Islet precursor cell (in vitro differentiated cells): Measurements from ENCODE around the gene HRH2.

Source experiments
- DNase-seq: peaks from one replicate; pipeline ENCODE4 v3.0.0-alpha.2; 2018

HRH2 gene

GRCh38 chr5:175678074-175678473 is 20.2 kb downstream of the HRH2 start:
- no peak for DNase-seq

GRCh38 chr5:175679411-175679810 is 21.5 kb downstream of the HRH2 start:
- no peak for DNase-seq

GRCh38 chr5:175680020-175680419 is 22.1 kb downstream of the HRH2 start:
- DNase-seq: no peak

GRCh38 chr5:175680463-175680862 is 22.6 kb downstream of the HRH2 start:
- DNase-seq: no peak

GRCh38 chr5:175681045-175681967 is 23.4 kb downstream of the HRH2 start:
- no peak for DNase-seq

GRCh38 chr5:175681968-175682340 is 24.1 kb downstream of the HRH2 start:
- DNase-seq: no peak

GRCh38 chr5:175682664-175683063 is 24.8 kb downstream of the HRH2 start:
- no peak for DNase-seq

GRCh38 chr5:175683231-175683630 is 25.4 kb downstream of the HRH2 start:
- DNase-seq: no peak

- DNase-seq: no peak
Observed at GRCh38 chr5:175683921-175684320, 26.1 kb downstream of the HRH2 start.

GRCh38 chr5:175684931-175685330 is 27.1 kb downstream of the HRH2 start:
- no peak for DNase-seq

GRCh38 chr5:175685701-175686350 is 28.0 kb downstream of the HRH2 start:
- DNase-seq: no peak

GRCh38 chr5:175686396-175686795 is 28.5 kb downstream of the HRH2 start:
- no peak for DNase-seq

GRCh38 chr5:175686826-175687225 is 29.0 kb downstream of the HRH2 start:
- DNase-seq: no peak

GRCh38 chr5:175687231-175687701 is 29.4 kb downstream of the HRH2 start:
- DNase-seq: no peak

GRCh38 chr5:175688352-175689146 is 30.7 kb downstream of the HRH2 start:
- no peak for DNase-seq

GRCh38 chr5:175689147-175689991 is 31.5 kb downstream of the HRH2 start:
- no peak for DNase-seq

- no peak for DNase-seq
Observed at GRCh38 chr5:175690025-175690424, 32.2 kb downstream of the HRH2 start.

GRCh38 chr5:175690586-175690985 is 32.7 kb downstream of the HRH2 start:
- DNase-seq: no peak

- no peak for DNase-seq
Observed at GRCh38 chr5:175691761-175692160, 33.9 kb downstream of the HRH2 start.

GRCh38 chr5:175692235-175692995 is 34.5 kb downstream of the HRH2 start:
- DNase-seq: no peak

GRCh38 chr5:175692996-175693710 is 35.3 kb downstream of the HRH2 start:
- no peak for DNase-seq
